ENCODE measurements around the gene ZNF473. TPM values are rescaled to one million over a fixed set of nuclear protein-coding genes. Genes with fewer than 3 reads are reported as not detected.

The ZNF473 gene
- total RNA-seq, 1 donor from 2014 or later = 4.6 TPM

GRCh38 chr19:50003254-50003788, 22.5 kb upstream of the ZNF473 start:
- DNase-seq (ENCODE audit: low read depth in 2 of 2) = no peak

GRCh38 chr19:50003810-50004419, 21.9 kb upstream of the ZNF473 start:
- peak; percentile 37 to 84 for DNase-seq (ENCODE audit: low read depth in 2 of 2)

GRCh38 chr19:50005428-50005827, 20.4 kb upstream of the ZNF473 start:
- DNase-seq (ENCODE audit: low read depth in 2 of 2) = no peak

GRCh38 chr19:50007170-50007569, 18.6 kb upstream of the ZNF473 start:
- no peak for DNase-seq (ENCODE audit: low read depth in 2 of 2)

GRCh38 chr19:50007947-50008346, 17.9 kb upstream of the ZNF473 start:
- no peak for DNase-seq (ENCODE audit: low read depth in 2 of 2)

- peak; percentile 35 for DNase-seq (ENCODE audit: low read depth in 2 of 2)
Measured at GRCh38 chr19:50008532-50008931, 17.3 kb upstream of the ZNF473 start.

GRCh38 chr19:50016225-50016807, 9.5 kb upstream of the ZNF473 start:
- no peak for DNase-seq (ENCODE audit: low read depth in 2 of 2)

- DNase-seq (ENCODE audit: low read depth in 2 of 2) = peak; percentile 35 to 36
Measured at GRCh38 chr19:50020481-50020880, 5.3 kb upstream of the ZNF473 start.

GRCh38 chr19:50022823-50023222, 3.0 kb upstream of the ZNF473 start:
- DNase-seq (ENCODE audit: low read depth in 2 of 2) = no peak

GRCh38 chr19:50024719-50025021, 1.1 kb upstream of the ZNF473 start:
- DNase-seq (ENCODE audit: low read depth in 2 of 2) = no peak

GRCh38 chr19:50025022-50025793, 597 bp upstream of the ZNF473 start, which contains the start of gene VRK3:
Gene VRK3 (minus strand): TSS chr19:50025372. CDS start chr19:50016162, 9,210 bp downstream.
- peak; percentile 100 for DNase-seq (ENCODE audit: low read depth in 2 of 2)

GRCh38 chr19:50026550-50026906, 723 bp downstream of the ZNF473 start:
- no peak for DNase-seq (ENCODE audit: low read depth in 2 of 2)

- no peak for DNase-seq (ENCODE audit: low read depth in 2 of 2)
Measured at GRCh38 chr19:50030225-50030624, 4.4 kb downstream of the ZNF473 start.

GRCh38 chr19:50030937-50031336, 5.1 kb downstream of the ZNF473 start:
- DNase-seq (ENCODE audit: low read depth in 2 of 2) = no peak

GRCh38 chr19:50036908-50037307, 11.1 kb downstream of the ZNF473 start:
- no peak for DNase-seq (ENCODE audit: low read depth in 2 of 2)

GRCh38 chr19:50039968-50040367, 14.2 kb downstream of the ZNF473 start:
- no peak for DNase-seq (ENCODE audit: low read depth in 2 of 2)

- DNase-seq (ENCODE audit: low read depth in 2 of 2) = no peak
Measured at GRCh38 chr19:50040967-50041366, 15.2 kb downstream of the ZNF473 start.

GRCh38 chr19:50042363-50043024, 16.7 kb downstream of the ZNF473 start:
- no peak for DNase-seq (ENCODE audit: low read depth in 2 of 2)

- DNase-seq (ENCODE audit: low read depth in 2 of 2) = no peak
Measured at GRCh38 chr19:50043967-50044366, 18.2 kb downstream of the ZNF473 start.

- DNase-seq (ENCODE audit: low read depth in 2 of 2) = no peak
Measured at GRCh38 chr19:50044922-50045321, 19.1 kb downstream of the ZNF473 start.

GRCh38 chr19:50046649-50047503, 21.1 kb downstream of the ZNF473 start:
- DNase-seq (ENCODE audit: low read depth in 2 of 2) = peak in 1 of 2 donors; percentile 12
